Activated T-cell treated with anti-CD3 and anti-CD28 coated beads, Interleukin-2, amount 50 U/mL, for 1 hour (primary cell): ENCODE results near the gene KCNN1.
"Not testable (repeated sequence)": the region's sequence is repeated elsewhere in the genome, so short reads cannot be mapped to it uniquely, and the experiment has no call there.

Source experiments
- DNase-seq: peaks from one replicate; pipeline ENCODE4 v3.0.0-alpha.2; 2020

The KCNN1 gene

GRCh38 chr19:17969096-17969792, 2.3 kb downstream of the KCNN1 start:
- DNase-seq = no peak

- DNase-seq = no peak
These were observed 5.3 kb downstream of the KCNN1 start for GRCh38 chr19:17972230-17972629.

GRCh38 chr19:17973759-17974158, 6.9 kb downstream of the KCNN1 start:
- DNase-seq = no peak

- DNase-seq = no peak
These were observed 7.6 kb downstream of the KCNN1 start for GRCh38 chr19:17974551-17974950.

- no peak for DNase-seq
These were observed 8.1 kb downstream of the KCNN1 start for GRCh38 chr19:17975032-17975431.

- DNase-seq = no peak
These were observed 10.1 kb downstream of the KCNN1 start for GRCh38 chr19:17977021-17977420.

- no peak for DNase-seq
These were observed 10.6 kb downstream of the KCNN1 start for GRCh38 chr19:17977488-17977887.

- DNase-seq = no peak
These were observed 14.7 kb downstream of the KCNN1 start for GRCh38 chr19:17981611-17982010.

GRCh38 chr19:17982430-17982829, 15.5 kb downstream of the KCNN1 start:
- DNase-seq = no peak

- DNase-seq = no peak
These were observed 18.3 kb downstream of the KCNN1 start for GRCh38 chr19:17985037-17985818.

GRCh38 chr19:17986569-17986968, 19.7 kb downstream of the KCNN1 start:
- not testable (repeated sequence) for DNase-seq

- DNase-seq = no peak
These were observed 21.3 kb downstream of the KCNN1 start for GRCh38 chr19:17988161-17988560.

GRCh38 chr19:17989425-17990094, 22.7 kb downstream of the KCNN1 start:
- DNase-seq = no peak

GRCh38 chr19:17993076-17993813, 26.3 kb downstream of the KCNN1 start:
- DNase-seq = no peak

- peak; percentile 92 for DNase-seq
These were observed 30.0 kb downstream of the KCNN1 start for GRCh38 chr19:17996826-17997316.

GRCh38 chr19:17997969-17998826, 31.3 kb downstream of the KCNN1 start:
- DNase-seq = no peak

GRCh38 chr19:17998827-17999150, 31.9 kb downstream of the KCNN1 start:
- DNase-seq = no peak

- no peak for DNase-seq
These were observed 33.0 kb downstream of the KCNN1 start for GRCh38 chr19:17999684-18000479.

GRCh38 chr19:18000480-18000914, 33.6 kb downstream of the KCNN1 start:
- DNase-seq = no peak

GRCh38 chr19:18000915-18001776, 34.2 kb downstream of the KCNN1 start:
- peak; percentile 94 for DNase-seq
